Measurements from ENCODE around the gene SPOUT1. TPM values are rescaled to one million over a fixed set of nuclear protein-coding genes. Genes with fewer than 3 reads are reported as not detected.

Gene SPOUT1
- polyA plus RNA-seq, 3 donors = 25.7 to 29.9 (median 29.3) TPM

GRCh38 chr9:128847803-128848202, 18.2 kb upstream of the SPOUT1 start:
- Histone ChIP-seq H3K27ac (ENCODE audit: low read depth in 1 of 2, low read length in 2 of 2) (no peak overlapping the region), H2AFZ (ENCODE audit: insufficient read depth, low read depth, low read length, poor library complexity, severe bottlenecking) (no peak overlapping the region), H3K79me2 (ENCODE audit: insufficient read depth, low read length) (no peaks in the 10 kb centered on the region), H3K9ac (ENCODE audit: insufficient read depth, low read length, poor library complexity, severe bottlenecking) (no peak overlapping the region), H3K4me3 (replicated peaks in 1 of 3; ENCODE audit: low read depth in 2 of 3, low read length in 3 of 3) (no peak overlapping the region), H3K36me3 (replicated peaks in 1 of 2; ENCODE audit: control insufficient read depth in 1 of 2, insufficient read depth in 2 of 2, low read length in 2 of 2) (no peaks in the 10 kb centered on the region), H3K9me3 (replicated peaks in 1 of 2; ENCODE audit: control insufficient read depth in 1 of 2, insufficient read depth in 1 of 2, low read length in 2 of 2) (peaks cover 5 to 18% of the 10 kb centered on the region in 2 donors), H3K27me3 (ENCODE audit: control insufficient read depth in 2 of 2, insufficient read depth in 2 of 2, low read length in 2 of 2) (no peaks in the 10 kb centered on the region), H4K20me1 (ENCODE audit: insufficient read depth, low read length) (no peaks in the 10 kb centered on the region), H3K4me2 (replicated peaks; ENCODE audit: extremely low read depth, low read length, poor library complexity, severe bottlenecking) (no peak overlapping the region), H3K4me1 (ENCODE audit: control insufficient read depth in 1 of 2, insufficient read depth in 2 of 2, low read length in 2 of 2) (no peaks in the 10 kb centered on the region)
- Mint-ChIP-seq H3K4me3 (no peak overlapping the region), H3K4me1 (no peaks in the 10 kb centered on the region), H3K27me3 (ENCODE audit: low read depth in 3 of 3) (no peaks in the 10 kb centered on the region), H3K27ac (no peak overlapping the region), H3K36me3 (peaks cover 2 to 12% of the 10 kb centered on the region in 2 donors), H3K9me3 (peaks cover 14 to 29% (median 17%) of the 10 kb centered on the region in 7 donors)
- intact Hi-C loops (cut with micrococcal nuclease) = no loop called here
- no peak for TF ChIP-seq CTCF (IDR thresholded peaks at IDR 0.05)
- DNase-seq = no peak
- no CpG with 5 or more reads among the region's 1 CpG for WGBS (ENCODE audit: insufficient coverage)

- no peaks in the 10 kb centered on the region for H3K36me3 ChIP-seq (replicated peaks in 1 of 2; ENCODE audit: control insufficient read depth in 1 of 2, insufficient read depth in 2 of 2, low read length in 2 of 2)
- H3K9me3 ChIP-seq (replicated peaks in 1 of 2; ENCODE audit: control insufficient read depth in 1 of 2, insufficient read depth in 1 of 2, low read length in 2 of 2) = peaks cover 5 to 15% of the 10 kb centered on the region in 2 donors
- H3K4me3 Mint-ChIP-seq = no peak overlapping the region
- H2AFZ ChIP-seq (ENCODE audit: insufficient read depth, low read depth, low read length, poor library complexity, severe bottlenecking) = no peak overlapping the region
- intact Hi-C loops (cut with micrococcal nuclease) = no loop called here
- H3K4me3 ChIP-seq (replicated peaks in 1 of 3; ENCODE audit: low read depth in 2 of 3, low read length in 3 of 3) = no peak overlapping the region
- peaks cover 2 to 19% of the 10 kb centered on the region in 2 donors for H3K36me3 Mint-ChIP-seq
- H3K27ac ChIP-seq (ENCODE audit: low read depth in 1 of 2, low read length in 2 of 2) = no peak overlapping the region
- no peaks in the 10 kb centered on the region for H3K4me1 ChIP-seq (ENCODE audit: control insufficient read depth in 1 of 2, insufficient read depth in 2 of 2, low read length in 2 of 2)
- no peak overlapping the region for H3K27ac Mint-ChIP-seq
- H3K9me3 Mint-ChIP-seq = peaks cover 14 to 28% (median 16%) of the 10 kb centered on the region in 7 donors
- H3K27me3 ChIP-seq (ENCODE audit: control insufficient read depth in 2 of 2, insufficient read depth in 2 of 2, low read length in 2 of 2) = no peaks in the 10 kb centered on the region
- H3K4me2 ChIP-seq (replicated peaks; ENCODE audit: extremely low read depth, low read length, poor library complexity, severe bottlenecking) = no peak overlapping the region
- no peaks in the 10 kb centered on the region for H3K4me1 Mint-ChIP-seq
- 96% methylated on average over 3 of the region's 3 CpGs for WGBS (ENCODE audit: insufficient coverage)
- no peaks in the 10 kb centered on the region for H3K27me3 Mint-ChIP-seq (ENCODE audit: low read depth in 3 of 3)
- H3K9ac ChIP-seq (ENCODE audit: insufficient read depth, low read length, poor library complexity, severe bottlenecking) = no peak overlapping the region
- H4K20me1 ChIP-seq (ENCODE audit: insufficient read depth, low read length) = no peaks in the 10 kb centered on the region
- H3K79me2 ChIP-seq (ENCODE audit: insufficient read depth, low read length) = no peaks in the 10 kb centered on the region
- DNase-seq = no peak
- no peak for TF ChIP-seq CTCF (IDR thresholded peaks at IDR 0.05)
Observed at GRCh38 chr9:128846680-128847030, 17.1 kb upstream of the SPOUT1 start.

Measured in CD14-positive monocyte (primary cell).